GM12878 (cell line): Measurements from ENCODE around the gene C19orf38. TPM values are rescaled to one million over a fixed set of nuclear protein-coding genes. Genes with fewer than 3 reads are reported as not detected.

Experiments
- ATAC-seq: fragments of 200-7000 bp; cut with Tn5 transposase; 3 replicates; pipeline ENCODE4 v1.9.1; 2020; ENCODE audit warnings: mild to moderate bottlenecking, moderate library complexity
- BruUV-seq: library from RNA; stranded (reverse); fragments of 400-500 nt; replicated peaks from 2 replicates; lab custom pipeline; 2021; lab: Mats Ljungman, UMichigan
- CTCF ChIA-PET: fragments of 300-600 bp; sonication (Branson Sonifier 250); formaldehyde crosslinking; extraction: SDS; loops from one replicate; lab custom pipeline; 2021; ENCODE audit warnings: inconsistent platforms; lab: Yijun Ruan, JAX
- POLR2A ChIA-PET: fragments of 350-600 bp; formaldehyde crosslinking; extraction: SDS; loops from one replicate; lab custom pipeline; 2021; ENCODE audit warnings: inconsistent platforms; lab: Charles Lee
- RAD21 ChIA-PET: fragments of 300-600 bp; sonication (Branson Sonifier 250); formaldehyde crosslinking; loops from one replicate; lab custom pipeline; 2023; ENCODE audit warnings: antibody characterized with exemption; ENCODE audit not compliant: unreplicated experiment; lab: Charles Lee
- SMC1A ChIA-PET: fragments of 300-600 bp; sonication (Branson Sonifier 250); formaldehyde crosslinking; loops from one replicate; lab custom pipeline; 2023; ENCODE audit not compliant: unreplicated experiment, uncharacterized antibody; lab: Charles Lee
- DNase-seq: peaks from one replicate; pipeline ENCODE4 v3.0.0-alpha.2; 2011; ENCODE audit warnings: low read depth, low spot score
- FAIRE-seq: peaks from 3 replicates; lab custom pipeline; 2011; peaks lifted over from hg19 to GRCh38; lab: Jason Lieb, UNC
- H2AFZ ChIP-seq: 2 replicates; pipeline ENCODE4 v1.6.0; 2011; ENCODE audit warnings: low read depth, low read length, control low read depth; ENCODE audit not compliant: control insufficient read depth
- H3K27ac ChIP-seq: 2 replicates; pipeline ENCODE4 v1.5.1; 2011; ENCODE audit warnings: control low read depth; ENCODE audit not compliant: control insufficient read depth, insufficient read depth
- H3K27me3 ChIP-seq, 2 experiments: replicated peaks in 1 of 2; 2 replicates each; pipeline versions ENCODE4 v1.6.0 to v1.6.1; 2011; ENCODE audit warnings: low read length in 1 of 2; ENCODE audit not compliant: control insufficient read depth in 2 of 2, insufficient read depth in 2 of 2
- H3K36me3 ChIP-seq, 2 experiments: 2 replicates each; pipeline ENCODE4 v1.5.1; 2011; ENCODE audit warnings: low read length in 1 of 2; ENCODE audit not compliant: control insufficient read depth in 2 of 2, insufficient read depth in 2 of 2
- H3K4me1 ChIP-seq: 2 replicates; pipeline ENCODE4 v1.6.1; 2011; ENCODE audit warnings: mild to moderate bottlenecking, low read length, moderate library complexity, mixed read lengths; ENCODE audit not compliant: control insufficient read depth, insufficient read depth
- H3K4me2 ChIP-seq: 2 replicates; pipeline ENCODE4 v1.6.0; 2011; ENCODE audit warnings: control low read depth; ENCODE audit not compliant: control insufficient read depth, insufficient read depth
- H3K4me3 ChIP-seq: fragments of 200-600 bp; sonication (generic); 2 replicates; pipeline ENCODE4 v1.5.1; 2016
- H3K79me2 ChIP-seq: 2 replicates; pipeline ENCODE4 v1.6.0; 2011; ENCODE audit warnings: low read length; ENCODE audit not compliant: control insufficient read depth, insufficient read depth
- H3K9ac ChIP-seq: 2 replicates; pipeline ENCODE4 v1.8.0; 2011; ENCODE audit warnings: low read length, control low read depth, mixed read lengths; ENCODE audit not compliant: control insufficient read depth, insufficient read depth
- H3K9me3 ChIP-seq: replicated peaks from 3 replicates; pipeline ENCODE4 v1.5.1; 2011; ENCODE audit warnings: mild to moderate bottlenecking, low read length; ENCODE audit not compliant: control insufficient read depth, insufficient read depth
- H4K20me1 ChIP-seq: 2 replicates; pipeline ENCODE4 v1.6.0; 2011; ENCODE audit not compliant: control insufficient read depth, insufficient read depth
- WGBS: methylation state at CpG from one replicate; pipeline ENCODE4 v1.1.6; 2016; ENCODE audit warnings: low lambda C conversion rate; ENCODE audit not compliant: insufficient replicate concordance, insufficient coverage; ENCODE audit errors: missing lambda C conversion rate; 5-methylcytosine and 5-hydroxymethylcytosine counted together
- in situ Hi-C: fragments of 300-500 bp; cut with MboI; formaldehyde crosslinking; loops from 9 replicates; pipeline ENCODE4 v1.14.3; 2018; ENCODE audit warnings: mixed read lengths
- intact Hi-C: fragments of 100-400 bp; cut with micrococcal nuclease; formaldehyde crosslinking; loops from one replicate; pipeline ENCODE4 v1.14.2; 2022; ENCODE audit not compliant: unreplicated experiment
- polyA plus RNA-seq, 11 experiments: library from polyadenylated mRNA; depleted of rRNA in 4 of 11; unstranded in 6 of 11; stranded (reverse) in 5 of 11; fragments of >200 nt; fragmentation: Nextera tagmentation in 4 of 11; fragmentation: Illumina TruSeq in 1 of 11; extraction: Ambion mirVana in 4 of 11; extraction: Trizol in 1 of 11; gene quantifications; 1 replicate in 1 of 11; 2 replicates in 10 of 11; pipeline versions ENCODE4 v1.2.1 to v1.2.3, GENCODE V29; 2011 to 2016; ENCODE audit warnings: inconsistent platforms in 2 of 11, missing spikeins in 2 of 11, low read depth in 1 of 11
- total RNA-seq, 4 experiments: library from RNA; depleted of rRNA in 3 of 4; stranded (reverse); fragments of >200 nt in 3 of 4; fragmentation: Illumina TruSeq in 1 of 4; extraction: Trizol in 1 of 4; gene quantifications; 2 replicates each; pipeline versions ENCODE4 v1.2.1 to v1.2.3, GENCODE V29; 2013 to 2021
- TF ChIP-seq, protein P1 (sequence below): fragments of 450-650 bp; IDR thresholded peaks from 2 replicates; pipeline ENCODE4 v1.6.1; 2018; ENCODE audit warnings: borderline replicate concordance, mild to moderate bottlenecking; ENCODE audit not compliant: partially characterized antibody

Gene C19orf38
- total and polyA plus RNA-seq, 10 of the 15 experiments (the other 5 are each of a cell fraction or from before 2014, with no cell fraction given): 2.6 to 7.5 (median 5.0) TPM

DNA sequence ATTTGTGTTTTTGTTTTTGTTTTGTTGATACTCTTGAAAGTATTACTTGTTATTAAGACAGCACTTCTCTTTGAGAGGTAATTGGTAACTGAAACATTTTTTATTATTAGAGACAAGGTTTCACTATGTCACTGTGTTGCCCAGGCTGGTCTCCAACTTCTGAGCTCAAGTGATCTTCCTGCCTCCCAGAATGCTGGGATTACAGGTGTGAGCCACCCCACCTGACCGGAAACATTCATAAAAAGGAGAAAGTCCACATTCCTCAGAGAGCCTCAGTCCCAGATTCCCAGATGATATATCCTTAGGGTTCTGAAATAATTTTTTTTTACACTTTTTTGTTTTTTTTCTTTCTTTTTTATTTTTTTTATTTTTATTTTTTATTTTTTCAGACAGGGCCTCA lies 25.8 kb downstream of the C19orf38 start:
- RAD21 ChIA-PET: interaction anchor here (1.0 to 4.4 kb wide), 4 partner anchors 14 to 217 kb away, joined by 3 to 42 read pairs (median 9); partner anchors contain the start of gene LDLR
- H4K20me1 ChIP-seq: no peaks in the 10 kb centered on the region
- DNase-seq: no peak
- in situ Hi-C loops (no loop called here), intact Hi-C loops (loop anchor here (10.0 kb wide), 1 partner anchor 691 kb away; no protein-coding TSS in a partner anchor)
- CTCF ChIA-PET: interaction anchor here (0.8 to 3.9 kb wide), 9 partner anchors 10 to 223 kb away, joined by 3 to 24 read pairs (median 4); partner anchors contain the start of gene TMED1
- H3K36me3 ChIP-seq: no peaks in the 10 kb centered on the region
- POLR2A ChIA-PET: interaction anchor here (0.6 to 1.4 kb wide), 5 partner anchors 15 to 219 kb away, joined by 4 to 10 read pairs (median 6); no protein-coding TSS in a partner anchor
- no peak for ATAC-seq
- H3K9me3 ChIP-seq: no peaks in the 10 kb centered on the region
- TSS peak; percentile 28 for BruUV-seq
- TF ChIP-seq, protein P1, sequence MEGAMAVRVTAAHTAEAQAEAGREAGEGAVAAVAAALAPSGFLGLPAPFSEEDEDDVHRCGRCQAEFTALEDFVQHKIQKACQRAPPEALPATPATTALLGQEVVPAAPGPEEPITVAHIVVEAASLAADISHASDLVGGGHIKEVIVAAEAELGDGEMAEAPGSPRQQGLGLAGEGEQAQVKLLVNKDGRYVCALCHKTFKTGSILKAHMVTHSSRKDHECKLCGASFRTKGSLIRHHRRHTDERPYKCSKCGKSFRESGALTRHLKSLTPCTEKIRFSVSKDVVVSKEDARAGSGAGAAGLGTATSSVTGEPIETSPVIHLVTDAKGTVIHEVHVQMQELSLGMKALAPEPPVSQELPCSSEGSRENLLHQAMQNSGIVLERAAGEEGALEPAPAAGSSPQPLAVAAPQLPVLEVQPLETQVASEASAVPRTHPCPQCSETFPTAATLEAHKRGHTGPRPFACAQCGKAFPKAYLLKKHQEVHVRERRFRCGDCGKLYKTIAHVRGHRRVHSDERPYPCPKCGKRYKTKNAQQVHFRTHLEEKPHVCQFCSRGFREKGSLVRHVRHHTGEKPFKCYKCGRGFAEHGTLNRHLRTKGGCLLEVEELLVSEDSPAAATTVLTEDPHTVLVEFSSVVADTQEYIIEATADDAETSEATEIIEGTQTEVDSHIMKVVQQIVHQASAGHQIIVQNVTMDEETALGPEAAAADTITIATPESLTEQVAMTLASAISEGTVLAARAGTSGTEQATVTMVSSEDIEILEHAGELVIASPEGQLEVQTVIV: no peak
- peak overlapping the region; percentile 90 for H3K27ac ChIP-seq
- no peak for FAIRE-seq
- 43% methylated on average over 1 of the region's 1 CpG for WGBS
- H3K4me1 ChIP-seq: peaks cover 51% of the 10 kb centered on the region
- peak overlapping the region; percentile 56 for H3K4me2 ChIP-seq
- H2AFZ ChIP-seq: no peak overlapping the region
- peak overlapping the region; percentile 78; the same call in 1 of the 2 replicates for H3K9ac ChIP-seq
- SMC1A ChIA-PET: interaction anchor here (0.7 to 4.5 kb wide), 7 partner anchors 10 to 156 kb away, joined by 3 to 28 read pairs (median 9); partner anchors contain the start of genes DNM2 and TMED1
- no peaks in the 10 kb centered on the region for H3K27me3 ChIP-seq
- H3K79me2 ChIP-seq: peaks cover 66% of the 10 kb centered on the region
- peak overlapping the region; percentile 38 for H3K4me3 ChIP-seq
